GM12878 (cell line): ENCODE results near the gene KRTAP5-10.
"Not testable (repeated sequence)": the region's sequence is repeated elsewhere in the genome, so short reads cannot be mapped to it uniquely, and the experiment has no call there.

Source experiments
- CHD4 ChIP-seq: fragments of 200-600 bp; sonication (generic); IDR thresholded peaks from 2 replicates; pipeline ENCODE4 v1.6.1; 2016; ENCODE audit warnings: mild to moderate bottlenecking
- CREB1 ChIP-seq: IDR thresholded peaks from 2 replicates; pipeline ENCODE4 v1.6.1; 2012; ENCODE audit warnings: low read depth, mild to moderate bottlenecking, inconsistent platforms
- CREM ChIP-seq: IDR thresholded peaks from 2 replicates; pipeline ENCODE4 v1.6.1; 2014; ENCODE audit warnings: antibody characterized with exemption, low read depth
- CTCF ChIP-seq, 3 experiments: IDR thresholded peaks in 2 of 3; conservative IDR thresholded peaks in 1 of 3; 2 replicates each; pipeline ENCODE4 v1.5.1; 2011; ENCODE audit warnings: low read depth in 3 of 3, low read length in 3 of 3, mild to moderate bottlenecking in 3 of 3, control low read depth in 2 of 3, moderate library complexity in 2 of 3, inconsistent platforms in 1 of 3, mixed read lengths in 1 of 3; ENCODE audit not compliant: control insufficient read depth in 2 of 3, insufficient read depth in 1 of 3; ENCODE audit errors: extremely low read depth in 1 of 3
- HDAC6 ChIP-seq: fragments of 200-600 bp; sonication (generic); IDR thresholded peaks from one replicate; pipeline ENCODE4 v1.8.0; 2017; ENCODE audit warnings: antibody characterized with exemption; ENCODE audit not compliant: unreplicated experiment
- MAX ChIP-seq: IDR thresholded peaks from 2 replicates; pipeline ENCODE4 v1.6.1; 2012; ENCODE audit warnings: low read depth, low read length, improper control_type of control experiment
- MTA3 ChIP-seq: IDR thresholded peaks from 2 replicates; pipeline ENCODE4 v1.6.1; 2012; ENCODE audit warnings: low read length, inconsistent platforms, borderline replicate concordance
- NR2C2 ChIP-seq: IDR thresholded peaks from 2 replicates; pipeline ENCODE4 v1.6.1; 2011; ENCODE audit warnings: borderline replicate concordance, low read depth; ENCODE audit not compliant: control insufficient read depth, insufficient read length
- POLR2A ChIP-seq: IDR thresholded peaks from 2 replicates; pipeline ENCODE4 v1.6.1; 2011; ENCODE audit warnings: low read depth, mild to moderate bottlenecking, low read length
- POLR2AphosphoS2 ChIP-seq: IDR thresholded peaks from 2 replicates; pipeline ENCODE4 v1.6.1; 2011; ENCODE audit warnings: low read depth, mild to moderate bottlenecking, low read length, improper control_type of control experiment, moderate library complexity
- RAD21 ChIP-seq: IDR thresholded peaks from 2 replicates; pipeline ENCODE4 v1.6.1; 2011; ENCODE audit warnings: mild to moderate bottlenecking, low read depth, low read length, moderate library complexity; ENCODE audit not compliant: insufficient read depth
- RCOR1 ChIP-seq: conservative IDR thresholded peaks from 2 replicates; pipeline ENCODE4 v1.6.1; 2012; ENCODE audit warnings: low read depth, low read length, improper control_type of control experiment
- SUZ12 ChIP-seq: fragments of 200-600 bp; sonication (generic); IDR thresholded peaks from one replicate; pipeline ENCODE4 v1.6.1; 2018; ENCODE audit warnings: antibody characterized with exemption, mild to moderate bottlenecking; ENCODE audit not compliant: unreplicated experiment
- TAF1 ChIP-seq: IDR thresholded peaks from 2 replicates; pipeline ENCODE4 v1.6.1; 2011; ENCODE audit warnings: mild to moderate bottlenecking, low read depth, low read length, borderline replicate concordance

DNA sequence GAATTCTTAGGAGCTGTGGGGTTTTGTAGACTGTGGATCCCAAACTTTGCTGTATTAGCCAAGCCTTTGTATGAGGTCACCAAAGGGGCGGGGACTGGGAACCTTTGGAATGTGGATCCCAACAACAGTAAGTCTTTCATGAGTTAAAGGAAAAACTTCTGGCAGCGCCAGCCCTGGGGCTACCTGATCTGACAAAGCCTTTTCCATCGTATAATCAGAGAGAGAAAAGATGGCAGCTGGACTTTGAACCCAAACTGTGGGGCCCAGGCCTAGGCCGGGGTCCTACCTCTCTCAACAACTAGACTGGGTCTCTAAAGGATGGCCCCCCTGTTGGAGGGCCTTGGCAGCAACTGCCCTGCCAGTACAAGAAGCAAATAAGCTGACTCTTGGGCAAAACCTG is 23.0 kb downstream of the KRTAP5-10 start:
- TF ChIP-seq CREM; CTCF (IDR thresholded peaks at IDR 0.05 in 2 of 3, conservative IDR thresholded peaks at IDR 0.05 in 1 of 3; ENCODE audit: control insufficient read depth in 2 of 3, extremely low read depth in 1 of 3, insufficient read depth in 1 of 3, low read depth in 3 of 3, low read length in 3 of 3); HDAC6; CHD4; MTA3; NR2C2; TAF1; RCOR1; POLR2AphosphoS2; POLR2A; MAX; SUZ12; CREB1; RAD21: not testable (repeated sequence)
